ENCODE results near the gene EGFL7.

Gene EGFL7

GRCh38 chr9:136616948-136617695 lies 45.6 kb upstream of the EGFL7 start:
- in situ Hi-C loops (cut with MboI; ENCODE audit: low sequenced_read_pairs, unreplicated experiment) = no loop called here
- no peak for TF ChIP-seq CTCF (IDR thresholded peaks at IDR 0.05; ENCODE audit: borderline replicate concordance, control extremely low read depth, extremely low read depth, insufficient read depth, missing control alignments)
- DNase-seq (ENCODE audit: low spot score) = no peak

- no peak for TF ChIP-seq CTCF (IDR thresholded peaks at IDR 0.05; ENCODE audit: borderline replicate concordance, control extremely low read depth, extremely low read depth, insufficient read depth, missing control alignments)
- DNase-seq (ENCODE audit: low spot score) = no peak
- in situ Hi-C loops (cut with MboI; ENCODE audit: low sequenced_read_pairs, unreplicated experiment) = no loop called here
Measured at GRCh38 chr9:136617746-136618579, 44.8 kb upstream of the EGFL7 start.

- TF ChIP-seq CTCF (IDR thresholded peaks at IDR 0.05; ENCODE audit: borderline replicate concordance, control extremely low read depth, extremely low read depth, insufficient read depth, missing control alignments) = no peak
- in situ Hi-C loops (cut with MboI; ENCODE audit: low sequenced_read_pairs, unreplicated experiment) = no loop called here
- DNase-seq (ENCODE audit: low spot score) = peak; percentile 81
Measured at GRCh38 chr9:136618580-136619547, 43.9 kb upstream of the EGFL7 start.

- no peak for DNase-seq (ENCODE audit: low spot score)
- no peak for TF ChIP-seq CTCF (IDR thresholded peaks at IDR 0.05; ENCODE audit: borderline replicate concordance, control extremely low read depth, extremely low read depth, insufficient read depth, missing control alignments)
- in situ Hi-C loops (cut with MboI; ENCODE audit: low sequenced_read_pairs, unreplicated experiment) = no loop called here
Measured at GRCh38 chr9:136619742-136620440, 42.8 kb upstream of the EGFL7 start.

DNA sequence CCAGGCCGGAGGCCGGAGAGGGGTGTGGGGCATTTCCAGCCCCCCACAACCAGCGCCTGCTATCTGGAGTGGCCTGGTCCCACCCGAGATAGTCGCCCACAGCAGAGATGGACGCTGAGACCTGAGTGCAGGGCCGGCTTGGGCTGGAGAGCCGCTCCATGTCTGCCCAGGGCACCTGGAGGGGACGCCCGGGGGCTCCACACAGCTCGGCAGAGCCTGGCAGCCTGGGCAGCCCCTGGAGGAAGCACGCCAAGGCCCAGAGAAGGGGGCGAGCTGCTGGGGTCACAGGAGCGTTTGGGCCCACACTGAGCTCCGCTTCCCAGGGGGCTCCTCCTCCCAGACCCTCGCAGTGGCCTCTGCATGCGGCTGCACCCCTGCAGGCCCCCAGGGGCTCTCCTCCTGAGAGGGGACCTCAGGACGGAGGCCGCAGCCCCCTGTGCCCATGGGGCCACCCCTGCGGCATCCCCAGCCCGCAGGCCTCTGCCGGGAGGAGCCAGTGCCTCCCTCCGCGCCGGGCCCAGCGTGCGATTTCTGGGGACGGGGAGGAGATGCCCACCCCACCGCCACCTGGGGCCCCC lies 42.2 kb upstream of the EGFL7 start:
- in situ Hi-C loops (cut with MboI; ENCODE audit: low sequenced_read_pairs, unreplicated experiment) = no loop called here
- no peak for DNase-seq (ENCODE audit: low spot score)
- no peak for TF ChIP-seq CTCF (IDR thresholded peaks at IDR 0.05; ENCODE audit: borderline replicate concordance, control extremely low read depth, extremely low read depth, insufficient read depth, missing control alignments)
